Fibroblast of the aortic adventitia (primary cell): Measurements from ENCODE around the gene ADAM12. TPM values are rescaled to one million over a fixed set of nuclear protein-coding genes. Genes with fewer than 3 reads are reported as not detected.

Experiments
- DNase-seq: peaks from one replicate; pipeline ENCODE4 v3.0.0-alpha.2; 2010; ENCODE audit warnings: low read depth
- H3K4me3 ChIP-seq: 2 replicates; pipeline ENCODE4 v1.5.1; 2011; ENCODE audit warnings: low read depth, mild to moderate bottlenecking, control low read depth, low read length, moderate library complexity
- CTCF ChIP-seq: IDR thresholded peaks from 2 replicates; pipeline ENCODE4 v1.5.1; 2011; ENCODE audit warnings: mild to moderate bottlenecking, low read length, control low read depth, inconsistent platforms; ENCODE audit not compliant: insufficient read depth
- total RNA-seq: library from RNA; depleted of rRNA; stranded (reverse); fragments of >200 nt; gene quantifications from 2 replicates; pipeline ENCODE4 v1.2.3, GENCODE V29; 2012; ENCODE audit warnings: low replicate concordance

ADAM12 gene
- total RNA-seq, 1 donor: 82.7 TPM

GRCh38 chr10:126314863-126315493, 73.3 kb downstream of the ADAM12 start:
- H3K4me3 ChIP-seq: no peak overlapping the region
- TF ChIP-seq CTCF: no peak
- no peak for DNase-seq

GRCh38 chr10:126312167-126312566, 76.1 kb downstream of the ADAM12 start:
- no peak overlapping the region for H3K4me3 ChIP-seq
- TF ChIP-seq CTCF: no peak
- DNase-seq: no peak

GRCh38 chr10:126309228-126309883, 78.9 kb downstream of the ADAM12 start:
- no peak for DNase-seq
- H3K4me3 ChIP-seq: no peak overlapping the region
- no peak for TF ChIP-seq CTCF

- H3K4me3 ChIP-seq: no peak overlapping the region
- TF ChIP-seq CTCF: no peak
- DNase-seq: no peak
Observed at GRCh38 chr10:126302826-126303665, 85.2 kb downstream of the ADAM12 start.

GRCh38 chr10:126302476-126302756, 85.9 kb downstream of the ADAM12 start:
- no peak overlapping the region for H3K4me3 ChIP-seq
- no peak for DNase-seq
- TF ChIP-seq CTCF: no peak

- no peak for DNase-seq
- H3K4me3 ChIP-seq: no peak overlapping the region
- TF ChIP-seq CTCF: no peak
Observed at GRCh38 chr10:126301701-126302475, 86.4 kb downstream of the ADAM12 start.
